Uterus (tissue), 4 donors: ENCODE data around the gene PICK1. TPM values are rescaled to one million over a fixed set of nuclear protein-coding genes. Genes with fewer than 3 reads are reported as not detected.

Experiments
- DNase-seq, 2 donors: peaks; one replicate each; pipeline ENCODE4 v3.0.0-alpha.2; 2019 to 2020
- H3K27ac ChIP-seq, 2 donors: fragments of 200-600 bp; sonication (generic); 1 replicate in 1 of 2; 2 replicates in 1 of 2; pipeline ENCODE4 v1.5.1; 2016 to 2018
- H3K27me3 ChIP-seq, 2 donors: fragments of 200-600 bp; sonication (generic); one replicate each; pipeline ENCODE4 v1.5.1; 2018 to 2019; ENCODE audit warnings: control low read depth in 1 of 2
- H3K36me3 ChIP-seq, 2 donors: fragments of 200-600 bp; sonication (generic); one replicate each; pipeline ENCODE4 v1.5.1; 2019; ENCODE audit warnings: control low read depth in 1 of 2
- H3K4me1 ChIP-seq, 2 donors: fragments of 200-600 bp; sonication (generic); one replicate each; pipeline ENCODE4 v1.5.1; 2018 to 2019; ENCODE audit warnings: control low read depth in 1 of 2
- H3K4me3 ChIP-seq, 2 donors: fragments of 200-600 bp; sonication (generic); 1 replicate in 1 of 2; 2 replicates in 1 of 2; pipeline ENCODE4 v1.5.1; 2018 to 2019; ENCODE audit warnings: mild to moderate bottlenecking in 1 of 2
- H3K9me3 ChIP-seq, 2 donors: fragments of 200-600 bp; sonication (generic); one replicate each; pipeline ENCODE4 v1.5.1; 2019; ENCODE audit warnings: control low read depth in 1 of 2
- POLR2A ChIP-seq, 2 donors: fragments of 450-650 bp; IDR thresholded peaks; one replicate each; pipeline ENCODE4 v1.6.1; 2016; ENCODE audit warnings: antibody characterized with exemption in 2 of 2, mild to moderate bottlenecking in 1 of 2, moderate library complexity in 1 of 2
- intact Hi-C: fragments of 100-400 bp; cut with DNase I; formaldehyde crosslinking; loops from one replicate; pipeline ENCODE4 v1.15.1; 2023; ENCODE audit warnings: low total_unique reads
- total RNA-seq, 4 donors: library from RNA; depleted of rRNA in 3 of 4; stranded (reverse); fragments of >200 nt in 3 of 4; gene quantifications; one replicate each; pipeline versions ENCODE4 v1.1.0 to v1.2.4, GENCODE V29; 2014 to 2023
- TF ChIP-seq, protein P1 (sequence below), 4 experiments: fragments of 200-600 bp in 2 of 4; fragments of 450-650 bp in 2 of 4; sonication (generic) in 2 of 4; IDR thresholded peaks; one replicate each; pipeline ENCODE4 v1.5.1; 2016 to 2019; ENCODE audit warnings: antibody characterized with exemption in 4 of 4, mild to moderate bottlenecking in 2 of 4, moderate library complexity in 1 of 4
- donor health status: DM: yes; HTN: yes; CAD: no.

Gene PICK1
- total RNA-seq, 4 donors from 2014 or later = 2.9 to 38.7 (median 29.2) TPM

DNA sequence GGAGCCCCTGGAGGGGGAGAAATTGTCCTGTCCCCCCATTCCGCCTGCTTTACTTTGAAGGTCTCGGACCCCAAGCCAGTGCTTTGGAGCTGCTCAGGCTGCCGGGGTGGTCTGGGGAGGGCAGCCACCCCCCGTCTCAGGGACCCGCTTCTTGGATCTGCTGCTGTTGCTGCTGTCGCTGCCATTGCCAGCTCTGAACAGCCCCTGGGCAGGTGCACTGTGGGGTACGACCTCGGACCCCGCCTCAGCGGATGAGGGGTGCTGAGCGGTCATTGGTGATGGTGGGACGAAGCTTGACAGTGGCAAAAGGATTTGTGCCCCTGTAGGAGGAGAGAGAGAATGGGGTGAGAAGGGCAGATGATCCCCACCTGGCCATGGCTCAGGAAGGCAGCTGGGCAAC, 27.9 kb downstream of the PICK1 start:
- intact Hi-C loops = no loop called here

DNA sequence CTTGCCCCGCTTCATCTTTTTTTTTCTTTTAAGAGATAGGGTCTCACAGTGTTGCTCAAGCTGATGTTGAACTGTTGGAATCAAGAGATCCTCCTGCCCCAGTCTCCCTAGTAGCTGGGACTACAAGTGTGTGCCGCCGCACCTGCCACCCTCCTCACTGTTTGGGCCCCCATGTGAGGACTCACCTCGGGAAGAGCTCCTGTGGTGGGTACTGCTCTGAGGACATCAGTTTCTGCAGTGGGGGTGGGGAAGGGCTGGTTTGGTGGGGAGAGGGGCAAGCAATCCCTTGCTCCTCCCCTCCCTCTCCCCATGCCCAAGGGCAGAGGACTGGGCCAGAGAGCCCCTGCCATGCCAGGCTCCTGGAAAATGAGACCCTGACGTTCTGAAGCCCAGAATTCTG, 28.3 kb downstream of the PICK1 start:
- DNase-seq = no peak
- intact Hi-C loops = no loop called here
- TF ChIP-seq POLR2A (IDR thresholded peaks at IDR 0.05) = no peak
- TF ChIP-seq, protein P1, sequence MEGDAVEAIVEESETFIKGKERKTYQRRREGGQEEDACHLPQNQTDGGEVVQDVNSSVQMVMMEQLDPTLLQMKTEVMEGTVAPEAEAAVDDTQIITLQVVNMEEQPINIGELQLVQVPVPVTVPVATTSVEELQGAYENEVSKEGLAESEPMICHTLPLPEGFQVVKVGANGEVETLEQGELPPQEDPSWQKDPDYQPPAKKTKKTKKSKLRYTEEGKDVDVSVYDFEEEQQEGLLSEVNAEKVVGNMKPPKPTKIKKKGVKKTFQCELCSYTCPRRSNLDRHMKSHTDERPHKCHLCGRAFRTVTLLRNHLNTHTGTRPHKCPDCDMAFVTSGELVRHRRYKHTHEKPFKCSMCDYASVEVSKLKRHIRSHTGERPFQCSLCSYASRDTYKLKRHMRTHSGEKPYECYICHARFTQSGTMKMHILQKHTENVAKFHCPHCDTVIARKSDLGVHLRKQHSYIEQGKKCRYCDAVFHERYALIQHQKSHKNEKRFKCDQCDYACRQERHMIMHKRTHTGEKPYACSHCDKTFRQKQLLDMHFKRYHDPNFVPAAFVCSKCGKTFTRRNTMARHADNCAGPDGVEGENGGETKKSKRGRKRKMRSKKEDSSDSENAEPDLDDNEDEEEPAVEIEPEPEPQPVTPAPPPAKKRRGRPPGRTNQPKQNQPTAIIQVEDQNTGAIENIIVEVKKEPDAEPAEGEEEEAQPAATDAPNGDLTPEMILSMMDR (IDR thresholded peaks at IDR 0.05) = no peak
- H3K4me3 ChIP-seq = no peak overlapping the region
- H3K9me3 ChIP-seq = no peaks in the 10 kb centered on the region
- H3K4me1 ChIP-seq = peaks cover 0 to 25% of the 10 kb centered on the region in 2 donors
- H3K36me3 ChIP-seq = no peaks in the 10 kb centered on the region
- H3K27ac ChIP-seq = no peak overlapping the region
- H3K27me3 ChIP-seq = peaks cover 11 to 19% of the 10 kb centered on the region in 2 donors

More for the DNA sequence above, 27.9 kb downstream of the PICK1 start:
- Histone ChIP-seq H3K36me3 (no peaks in the 10 kb centered on the region), H3K27ac (no peak overlapping the region), H3K4me3 (no peak overlapping the region), H3K4me1 (peaks cover 0 to 25% of the 10 kb centered on the region in 2 donors), H3K27me3 (peaks cover 11 to 19% of the 10 kb centered on the region in 2 donors), H3K9me3 (no peaks in the 10 kb centered on the region)
- TF ChIP-seq POLR2A (IDR thresholded peaks at IDR 0.05) = no peak
- TF ChIP-seq, protein P1 (IDR thresholded peaks at IDR 0.05) = no peak
- no peak for DNase-seq

DNA sequence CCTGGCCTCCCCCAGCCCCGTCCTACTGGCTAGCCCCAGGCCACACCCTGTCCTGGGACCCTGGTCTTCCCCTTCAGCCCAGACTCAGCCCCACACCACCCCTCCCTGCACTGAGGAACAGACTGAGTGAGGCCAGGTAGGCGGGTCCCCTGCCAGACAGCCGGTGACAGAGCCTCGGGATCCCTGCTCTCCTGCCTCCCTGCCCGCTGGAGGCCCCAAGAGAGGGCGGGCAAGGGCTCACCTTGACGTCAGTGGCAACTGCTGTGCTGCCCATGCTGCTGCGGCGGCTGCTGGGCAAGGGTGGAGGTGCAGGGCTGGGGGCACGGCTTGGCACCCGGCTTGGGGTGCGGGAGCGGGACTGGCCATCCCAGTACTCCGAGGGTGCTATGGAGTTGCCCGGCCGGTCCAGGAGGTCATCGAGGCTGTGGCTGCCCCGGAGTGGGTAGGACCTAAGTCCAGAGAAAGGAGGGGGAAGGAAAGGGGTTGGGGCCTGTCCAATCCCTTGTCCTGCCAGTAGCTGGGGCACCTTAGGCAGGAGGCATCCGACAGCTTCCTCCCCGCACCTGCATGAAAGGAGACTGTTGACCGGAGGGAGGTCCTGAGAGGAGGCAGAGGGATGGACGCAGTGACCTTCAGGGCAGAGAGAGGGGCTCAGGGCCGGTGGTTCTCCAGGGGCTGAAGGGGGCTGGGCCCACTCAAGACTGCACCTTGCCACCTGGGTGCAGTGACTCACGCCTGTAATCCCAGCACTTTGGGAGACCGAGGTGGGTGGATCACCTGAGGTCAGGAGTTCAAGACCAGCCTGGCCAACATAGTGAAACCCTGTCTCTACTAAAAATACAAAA, 29.0 kb downstream of the PICK1 start:
- intact Hi-C loops = no loop called here
- Histone ChIP-seq H3K9me3 (no peaks in the 10 kb centered on the region), H3K27ac (no peak overlapping the region), H3K36me3 (no peaks in the 10 kb centered on the region), H3K4me3 (no peak overlapping the region), H3K27me3 (peaks cover 11 to 15% of the 10 kb centered on the region in 2 donors), H3K4me1 (peaks cover 0 to 25% of the 10 kb centered on the region in 2 donors)
- no peak for DNase-seq
- TF ChIP-seq, protein P1 (IDR thresholded peaks at IDR 0.05) = no peak
- no peak for TF ChIP-seq POLR2A (IDR thresholded peaks at IDR 0.05)

DNA sequence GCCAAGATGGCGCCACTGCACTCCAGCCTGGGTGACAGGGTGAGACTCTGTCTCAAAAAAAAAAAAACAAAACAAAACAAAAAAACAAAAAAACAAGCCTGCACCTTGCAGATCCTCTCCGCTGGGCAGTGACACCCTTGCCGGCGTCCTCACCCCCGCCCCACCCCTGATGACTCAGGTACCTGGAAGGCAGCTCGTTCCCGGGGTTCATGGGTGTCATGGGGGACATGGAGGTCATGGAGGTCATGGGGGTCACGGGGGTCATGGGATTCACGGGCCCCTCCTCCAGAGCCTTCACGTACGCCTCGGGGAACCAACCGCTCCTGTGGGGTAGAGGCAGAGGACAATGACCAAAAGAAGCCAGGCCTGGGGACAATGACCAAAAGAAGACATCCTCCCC, 29.7 kb downstream of the PICK1 start:
- Histone ChIP-seq H3K4me1 (peaks cover 0 to 18% of the 10 kb centered on the region in 2 donors), H3K27ac (no peak overlapping the region), H3K4me3 (no peak overlapping the region), H3K27me3 (peaks cover 9 to 15% of the 10 kb centered on the region in 2 donors), H3K9me3 (no peaks in the 10 kb centered on the region), H3K36me3 (no peaks in the 10 kb centered on the region)
- no peak for TF ChIP-seq POLR2A (IDR thresholded peaks at IDR 0.05)
- TF ChIP-seq, protein P1 (IDR thresholded peaks at IDR 0.05) = no peak
- intact Hi-C loops = no loop called here
- no peak for DNase-seq

DNA sequence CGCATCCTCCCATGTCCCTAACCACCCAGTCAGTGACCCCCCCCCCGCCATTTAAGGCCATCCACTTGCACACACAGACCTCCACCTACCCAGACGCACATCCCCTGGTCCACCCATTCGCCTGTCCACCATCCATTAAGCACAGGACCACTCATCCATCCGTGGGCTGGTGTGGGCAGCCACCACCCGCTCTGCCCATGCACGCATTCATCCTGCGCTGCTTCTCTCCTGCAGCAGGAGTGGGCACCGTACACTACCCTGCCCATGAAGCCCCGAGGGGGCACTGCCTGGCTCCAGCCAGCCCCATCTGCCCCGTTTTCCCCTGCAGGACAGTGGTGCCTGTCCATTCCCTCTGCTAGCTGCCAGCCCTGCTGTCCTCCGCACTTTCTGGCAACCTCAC, 30.7 kb downstream of the PICK1 start:
- TF ChIP-seq POLR2A (IDR thresholded peaks at IDR 0.05) = no peak
- TF ChIP-seq, protein P1 (IDR thresholded peaks at IDR 0.05) = no peak
- intact Hi-C loops = no loop called here

More for the DNA sequence above, 30.7 kb downstream of the PICK1 start:
- no peak overlapping the region for H3K4me3 ChIP-seq
- peaks cover 0 to 10% of the 10 kb centered on the region in 2 donors for H3K4me1 ChIP-seq
- no peaks in the 10 kb centered on the region for H3K36me3 ChIP-seq
- H3K9me3 ChIP-seq = no peaks in the 10 kb centered on the region
- no peak for DNase-seq
- H3K27me3 ChIP-seq = peaks cover 0 to 11% of the 10 kb centered on the region in 2 donors
- H3K27ac ChIP-seq = no peak overlapping the region
